GM23338 (cell line): ENCODE measurements around the gene PDK4. TPM values are rescaled to one million over a fixed set of nuclear protein-coding genes. Genes with fewer than 3 reads are reported as not detected.

Experiments
- ATAC-seq: fragments of 200-7000 bp; cut with Tn5 transposase; 3 replicates; pipeline ENCODE4 v1.9.1; 2020
- DNase-seq: peaks from one replicate; pipeline ENCODE4 v3.0.0-alpha.2; 2015; ENCODE audit warnings: low spot score
- H2AFZ ChIP-seq: fragments of 200-600 bp; sonication (generic); 2 replicates; pipeline ENCODE4 v1.8.0; 2016; ENCODE audit warnings: antibody characterized with exemption, mild to moderate bottlenecking, moderate library complexity
- H3F3A ChIP-seq: fragments of 200-600 bp; sonication (generic); replicated peaks from 2 replicates; pipeline ENCODE4 v1.8.0; 2017; ENCODE audit warnings: antibody characterized with exemption, mixed run types, low read depth
- H3K27ac ChIP-seq: fragments of 200-600 bp; sonication (generic); 2 replicates; pipeline ENCODE4 v1.6.1; 2016; ENCODE audit warnings: low read depth
- H3K27me3 ChIP-seq: fragments of 200-600 bp; sonication (generic); 2 replicates; pipeline ENCODE4 v1.8.0; 2016; ENCODE audit warnings: mild to moderate bottlenecking, mixed run types, moderate library complexity; ENCODE audit not compliant: insufficient read depth
- H3K36me3 ChIP-seq: fragments of 200-600 bp; sonication (generic); 2 replicates; pipeline ENCODE4 v1.8.0; 2016; ENCODE audit warnings: mild to moderate bottlenecking; ENCODE audit not compliant: insufficient read depth
- H3K4me1 ChIP-seq: fragments of 200-600 bp; sonication (generic); 2 replicates; pipeline ENCODE4 v1.8.0; 2016; ENCODE audit warnings: mild to moderate bottlenecking, moderate library complexity; ENCODE audit not compliant: insufficient read depth
- H3K4me2 ChIP-seq: fragments of 200-600 bp; sonication (generic); 2 replicates; pipeline ENCODE4 v1.7.1; 2017; ENCODE audit warnings: mixed run types
- H3K4me3 ChIP-seq: fragments of 200-600 bp; sonication (generic); 2 replicates; pipeline ENCODE4 v1.6.1; 2016; ENCODE audit warnings: mixed run types
- H3K79me2 ChIP-seq: fragments of 200-600 bp; sonication (generic); replicated peaks from 2 replicates; pipeline ENCODE4 v1.8.0; 2017; ENCODE audit warnings: mild to moderate bottlenecking; ENCODE audit not compliant: insufficient read depth
- H3K9me2 ChIP-seq: fragments of 200-600 bp; sonication (generic); 2 replicates; pipeline ENCODE4 v1.8.0; 2017; ENCODE audit not compliant: insufficient read depth
- H4K20me1 ChIP-seq: fragments of 200-600 bp; sonication (generic); replicated peaks from 2 replicates; pipeline ENCODE4 v1.8.0; 2017; ENCODE audit warnings: mild to moderate bottlenecking; ENCODE audit not compliant: insufficient read depth
- H3K27ac Mint-ChIP-seq: 2 replicates; pipeline ENCODE4 v1.8.0; 2020; ENCODE audit warnings: inconsistent platforms, mild to moderate bottlenecking, moderate library complexity, mixed read lengths
- H3K27me3 Mint-ChIP-seq: 3 replicates; pipeline ENCODE4 v1.8.0; 2022; ENCODE audit warnings: low read depth, mild to moderate bottlenecking, moderate library complexity, mixed read lengths, inconsistent platforms; ENCODE audit not compliant: insufficient read depth, poor library complexity
- H3K36me3 Mint-ChIP-seq: 3 replicates; pipeline ENCODE4 v1.8.0; 2021; ENCODE audit warnings: low read depth, mild to moderate bottlenecking, inconsistent platforms, moderate library complexity, mixed read lengths
- H3K4me1 Mint-ChIP-seq: 3 replicates; pipeline ENCODE4 v1.8.0; 2020; ENCODE audit warnings: mild to moderate bottlenecking, inconsistent platforms, mixed read lengths
- H3K4me3 Mint-ChIP-seq: 3 replicates; pipeline ENCODE4 v1.8.0; 2021; ENCODE audit warnings: moderate library complexity, mild to moderate bottlenecking, inconsistent platforms, mixed read lengths
- H3K9me3 Mint-ChIP-seq: 3 replicates; pipeline ENCODE4 v1.8.0; 2020; ENCODE audit warnings: moderate library complexity, mild to moderate bottlenecking, inconsistent platforms, mixed read lengths
- CREB1 ChIP-seq: fragments of 250-450 bp; sonication (Bioruptor Pico); IDR thresholded peaks from 2 replicates; pipeline ENCODE4 v1.5.0; 2020; ENCODE audit warnings: low read depth, mild to moderate bottlenecking, moderate library complexity
- CTCF ChIP-seq, 2 experiments: fragments of 200-600 bp in 1 of 2; sonication (generic) in 1 of 2; conservative IDR thresholded peaks; 2 replicates each; pipeline versions ENCODE4 v1.5.1 to v1.6.1; 2016 to 2017; ENCODE audit warnings: antibody characterized with exemption in 2 of 2, low read depth in 2 of 2, mild to moderate bottlenecking in 2 of 2, moderate library complexity in 1 of 2
- ETS1 ChIP-seq: IDR thresholded peaks from 2 replicates; pipeline ENCODE4 v1.6.1; 2016; ENCODE audit warnings: antibody characterized with exemption
- EZH2 ChIP-seq: fragments of 200-600 bp; sonication (generic); IDR thresholded peaks from one replicate; pipeline ENCODE4 v1.8.0; 2017; ENCODE audit warnings: antibody characterized with exemption, mild to moderate bottlenecking, low read depth; ENCODE audit not compliant: unreplicated experiment
- EZH2phosphoT487 ChIP-seq: fragments of 200-600 bp; sonication (generic); IDR thresholded peaks from one replicate; pipeline ENCODE4 v1.8.1; 2018; ENCODE audit warnings: antibody characterized with exemption; ENCODE audit not compliant: unreplicated experiment
- JUNB ChIP-seq: IDR thresholded peaks from one replicate; pipeline ENCODE4 v1.6.1; 2016; ENCODE audit warnings: antibody characterized with exemption; ENCODE audit not compliant: unreplicated experiment
- NANOG ChIP-seq: IDR thresholded peaks from 2 replicates; pipeline ENCODE4 v1.6.1; 2016; ENCODE audit warnings: antibody characterized with exemption, borderline replicate concordance
- POLR2AphosphoS5 ChIP-seq: IDR thresholded peaks from 2 replicates; pipeline ENCODE4 v1.6.1; 2016; ENCODE audit warnings: antibody characterized with exemption, low read depth
- REST ChIP-seq: IDR thresholded peaks from one replicate; pipeline ENCODE4 v1.6.1; 2018; ENCODE audit warnings: antibody characterized with exemption; ENCODE audit not compliant: unreplicated experiment
- STAT1 ChIP-seq: IDR thresholded peaks from one replicate; pipeline ENCODE4 v1.6.1; 2016; ENCODE audit warnings: antibody characterized with exemption; ENCODE audit not compliant: unreplicated experiment
- ZNF114 ChIP-seq: fragments of 250-450 bp; sonication (Bioruptor Pico); IDR thresholded peaks from 2 replicates; pipeline ENCODE4 v1.5.0; 2020; ENCODE audit warnings: mild to moderate bottlenecking, moderate library complexity
- ZNF331 ChIP-seq: fragments of 250-450 bp; sonication (Bioruptor Pico); IDR thresholded peaks from 2 replicates; pipeline ENCODE4 v1.5.0; 2020; ENCODE audit warnings: low read depth, mild to moderate bottlenecking, moderate library complexity
- ZNF462 ChIP-seq: fragments of 250-450 bp; sonication (Bioruptor Pico); IDR thresholded peaks from 2 replicates; pipeline ENCODE4 v1.5.0; 2020; ENCODE audit warnings: mild to moderate bottlenecking, moderate library complexity
- polyA plus RNA-seq: library from polyadenylated mRNA; unstranded; fragments of >200 nt; fragmentation: Nextera tagmentation; extraction: Ambion mirVana; gene quantifications from 2 replicates; pipeline ENCODE4 v1.2.1, GENCODE V29; 2016
- total RNA-seq: library from RNA; depleted of rRNA; stranded (reverse); fragments of >200 nt; shearing (Covaris generic); gene quantifications from 2 replicates; pipeline ENCODE4 v1.2.3, GENCODE V29; 2014

Gene PDK4
- total and polyA plus RNA-seq, 2 experiments from 2014 or later, result 0.32 TPM; not detected in 1

GRCh38 chr7:95630702-95631458, 34.6 kb upstream of the PDK4 start:
- Histone ChIP-seq H2AFZ (no peak overlapping the region; the same call in 1 of the 2 replicates), H3K4me1 (peaks cover 7% of the 10 kb centered on the region; the same call in 1 of the 2 replicates), H3K27ac (no peak overlapping the region), H3F3A (no peaks in the 10 kb centered on the region), H3K9me2 (no peaks in the 10 kb centered on the region), H3K27me3 (no peaks in the 10 kb centered on the region), H3K36me3 (no peaks in the 10 kb centered on the region), H3K79me2 (no peaks in the 10 kb centered on the region), H4K20me1 (no peaks in the 10 kb centered on the region), H3K4me2 (no peak overlapping the region), H3K4me3 (no peak overlapping the region)
- H3K4me3 Mint-ChIP-seq, result no peak overlapping the region
- TF ChIP-seq REST (no peak), STAT1 (no peak), ZNF114 (no peak), JUNB (no peak), EZH2 (no peak), EZH2phosphoT487 (no peak), ZNF462 (CRISPR knock-in tag) (no peak), CTCF (conservative IDR thresholded peaks at IDR 0.05; ENCODE audit: low read depth in 2 of 2) (no peak), POLR2AphosphoS5 (no peak), NANOG (no peak), ZNF331 (CRISPR knock-in tag) (no peak), CREB1 (CRISPR knock-in tag) (no peak), ETS1 (no peak)
- no peaks in the 10 kb centered on the region for H3K36me3 Mint-ChIP-seq
- no peaks in the 10 kb centered on the region for H3K27me3 Mint-ChIP-seq
- no peak for DNase-seq
- H3K27ac Mint-ChIP-seq, result no peak overlapping the region
- no peaks in the 10 kb centered on the region for H3K9me3 Mint-ChIP-seq
- H3K4me1 Mint-ChIP-seq, result peaks cover 12% of the 10 kb centered on the region; the same call in 2 of the 3 replicates
- no peak for ATAC-seq
